Fibroblast of villous mesenchyme (primary cell): ENCODE results near the gene ATF5. TPM values are rescaled to one million over a fixed set of nuclear protein-coding genes. Genes with fewer than 3 reads are reported as not detected.

Source experiments
- DNase-seq: peaks from one replicate; pipeline ENCODE4 v3.0.0-alpha.2; 2010; ENCODE audit warnings: low read depth
- H3K4me3 ChIP-seq: 2 replicates; pipeline ENCODE4 v1.5.1; 2011; ENCODE audit warnings: low read depth, mild to moderate bottlenecking, low read length
- total RNA-seq: library from RNA; depleted of rRNA; stranded (reverse); fragments of >200 nt; gene quantifications from 2 replicates; pipeline ENCODE4 v1.2.3, GENCODE V29; 2012
- TF ChIP-seq, protein P1 (sequence below): IDR thresholded peaks from 2 replicates; pipeline ENCODE4 v1.5.1; 2012; ENCODE audit warnings: low read depth, mild to moderate bottlenecking, low read length; ENCODE audit not compliant: insufficient read depth

Gene ATF5
- total RNA-seq, 1 donor: 8.2 TPM

DNA sequence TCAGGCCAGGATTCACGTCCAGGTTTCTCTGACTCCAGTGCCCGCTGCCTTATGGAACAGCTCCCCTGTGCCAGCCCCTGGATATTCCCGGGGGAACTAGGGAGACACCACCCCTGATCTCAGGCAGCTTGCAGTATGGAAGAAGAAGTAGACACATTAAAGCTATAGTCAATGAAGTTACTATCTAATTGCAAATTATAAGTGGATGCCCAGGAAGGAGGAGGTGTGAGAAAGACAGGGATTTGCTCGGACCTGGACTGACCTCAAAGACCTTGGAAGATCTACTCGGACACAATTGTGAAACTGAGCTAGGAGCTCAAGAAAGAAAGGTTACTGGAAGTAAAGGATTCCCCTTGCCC, 21.6 kb downstream of the ATF5 start:
- TF ChIP-seq, protein P1, sequence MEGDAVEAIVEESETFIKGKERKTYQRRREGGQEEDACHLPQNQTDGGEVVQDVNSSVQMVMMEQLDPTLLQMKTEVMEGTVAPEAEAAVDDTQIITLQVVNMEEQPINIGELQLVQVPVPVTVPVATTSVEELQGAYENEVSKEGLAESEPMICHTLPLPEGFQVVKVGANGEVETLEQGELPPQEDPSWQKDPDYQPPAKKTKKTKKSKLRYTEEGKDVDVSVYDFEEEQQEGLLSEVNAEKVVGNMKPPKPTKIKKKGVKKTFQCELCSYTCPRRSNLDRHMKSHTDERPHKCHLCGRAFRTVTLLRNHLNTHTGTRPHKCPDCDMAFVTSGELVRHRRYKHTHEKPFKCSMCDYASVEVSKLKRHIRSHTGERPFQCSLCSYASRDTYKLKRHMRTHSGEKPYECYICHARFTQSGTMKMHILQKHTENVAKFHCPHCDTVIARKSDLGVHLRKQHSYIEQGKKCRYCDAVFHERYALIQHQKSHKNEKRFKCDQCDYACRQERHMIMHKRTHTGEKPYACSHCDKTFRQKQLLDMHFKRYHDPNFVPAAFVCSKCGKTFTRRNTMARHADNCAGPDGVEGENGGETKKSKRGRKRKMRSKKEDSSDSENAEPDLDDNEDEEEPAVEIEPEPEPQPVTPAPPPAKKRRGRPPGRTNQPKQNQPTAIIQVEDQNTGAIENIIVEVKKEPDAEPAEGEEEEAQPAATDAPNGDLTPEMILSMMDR: no peak
- no peak overlapping the region for H3K4me3 ChIP-seq
- no peak for DNase-seq

DNA sequence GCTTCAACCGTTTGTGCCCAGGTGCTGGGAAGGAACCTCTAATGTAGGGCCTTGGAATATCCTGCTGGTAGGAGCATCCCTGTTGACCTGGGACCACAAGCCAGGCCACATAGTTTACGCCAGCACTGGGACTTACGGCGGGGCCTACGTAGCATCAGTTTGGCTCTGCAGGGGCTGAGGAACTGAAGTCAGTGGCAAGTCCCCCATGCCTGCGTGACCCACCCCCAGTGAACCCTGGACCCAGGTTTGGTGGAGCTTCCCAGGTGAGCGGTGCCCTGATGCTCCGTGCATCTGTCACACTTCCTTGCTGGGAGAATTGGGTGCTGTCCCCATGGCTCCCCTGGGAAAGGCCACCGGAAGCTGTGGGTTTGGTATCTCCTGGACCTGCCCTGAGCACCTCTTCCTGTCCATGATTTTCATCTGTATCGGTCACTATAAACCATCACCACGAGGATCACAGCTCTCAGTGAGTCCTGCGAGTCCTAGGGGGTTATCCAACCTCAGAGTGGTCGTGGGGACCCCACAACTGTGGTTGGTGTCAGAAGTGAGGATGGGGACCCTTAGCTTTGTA, 22.0 kb downstream of the ATF5 start:
- DNase-seq: no peak
- TF ChIP-seq, protein P1: no peak

DNA sequence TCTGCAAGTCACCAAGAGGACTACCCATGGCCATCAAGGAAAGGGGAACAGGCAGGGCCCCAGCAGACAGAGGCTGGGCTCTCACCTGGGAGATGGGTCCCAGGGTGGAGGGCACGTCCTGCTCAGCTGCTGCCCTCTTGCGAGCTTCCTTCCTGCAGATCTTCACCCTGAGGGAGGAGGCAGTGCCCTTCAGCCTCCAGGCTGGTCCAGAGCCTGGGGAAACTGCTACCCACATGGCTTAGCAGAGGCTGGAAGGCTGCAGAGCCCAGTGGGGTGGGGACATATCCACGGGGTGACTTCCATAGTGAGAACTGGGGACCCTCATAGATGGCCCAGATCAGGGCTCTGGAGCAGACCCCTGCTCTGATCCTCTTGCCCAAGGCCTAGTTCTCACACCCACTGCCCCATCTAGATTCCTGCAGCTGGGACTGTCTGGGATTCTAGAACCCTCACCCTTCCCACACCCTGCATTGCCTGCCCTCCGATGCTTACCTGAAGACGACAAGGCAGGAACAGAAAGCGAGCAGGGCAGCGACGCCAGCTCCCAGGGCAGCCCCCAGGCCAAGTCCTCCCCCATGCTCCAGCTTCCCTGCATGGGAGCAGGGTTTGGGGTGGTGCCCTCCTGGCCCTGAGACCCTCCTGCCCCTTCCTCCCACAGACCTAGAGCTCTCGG, 22.9 kb downstream of the ATF5 start:
- H3K4me3 ChIP-seq: no peak overlapping the region
- TF ChIP-seq, protein P1: no peak
- no peak for DNase-seq

More for the DNA sequence above, 22.0 kb downstream of the ATF5 start:
- no peak overlapping the region for H3K4me3 ChIP-seq

DNA sequence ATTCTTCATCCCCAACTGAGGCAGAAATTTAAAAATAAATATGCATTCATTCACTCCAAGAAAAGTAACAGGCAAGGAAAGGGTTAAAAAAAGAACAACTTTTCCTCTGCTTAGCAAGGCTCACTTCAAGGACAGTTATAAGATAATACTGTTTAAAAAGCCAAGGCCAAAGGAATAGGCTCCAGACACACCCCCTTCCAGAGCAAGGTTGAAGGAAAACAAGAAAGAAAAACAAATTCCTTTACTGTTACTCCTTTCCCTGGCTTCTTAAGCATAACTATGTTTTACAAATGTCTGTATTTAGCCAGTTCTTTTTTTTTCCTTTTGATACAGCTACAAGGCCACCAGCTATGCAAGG, 23.5 kb downstream of the ATF5 start:
- peak; percentile 62 for DNase-seq
- TF ChIP-seq, protein P1: no peak

DNA sequence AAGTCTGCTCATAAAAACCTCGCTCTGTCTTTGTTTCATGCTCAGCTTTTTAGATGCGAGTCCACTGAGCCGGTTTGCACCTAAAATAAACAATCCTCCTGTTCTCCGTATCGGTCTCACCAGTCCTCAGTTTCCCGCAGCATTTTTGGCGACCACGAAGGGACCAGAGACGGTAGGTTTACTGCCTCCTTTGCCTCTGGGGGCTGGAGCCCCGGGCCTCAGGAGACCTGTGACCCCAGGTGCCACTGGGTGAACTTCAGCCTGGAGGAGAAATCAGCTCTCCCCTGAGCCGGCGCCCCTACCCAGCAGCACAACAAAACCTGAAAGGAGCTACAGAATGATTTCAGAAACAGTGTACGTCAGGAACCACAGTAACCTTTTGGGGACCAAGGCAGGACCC, 23.9 kb downstream of the ATF5 start:
- TF ChIP-seq, protein P1: no peak
- DNase-seq: no peak
- no peak overlapping the region for H3K4me3 ChIP-seq

More for the DNA sequence above, 23.5 kb downstream of the ATF5 start:
- H3K4me3 ChIP-seq: no peak overlapping the region

DNA sequence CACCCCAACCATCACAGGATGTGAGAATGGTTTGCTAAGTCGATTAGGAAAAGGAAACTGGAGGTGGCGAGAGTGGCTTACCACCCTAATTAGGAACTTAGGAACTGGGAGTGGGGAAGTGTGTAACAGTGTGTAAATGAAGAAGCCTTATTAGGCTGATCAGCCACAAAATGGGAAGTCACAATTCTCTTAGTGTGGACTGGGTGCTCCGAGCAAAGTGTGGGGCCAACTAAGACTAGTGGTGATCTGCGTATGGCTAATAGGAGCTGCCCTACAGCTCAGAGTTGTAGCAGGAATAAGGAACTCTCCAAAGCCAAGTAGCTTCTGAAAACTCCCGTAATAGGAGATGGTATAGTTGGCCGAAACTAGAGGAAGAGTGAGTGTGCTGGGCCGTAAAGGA, 24.4 kb downstream of the ATF5 start:
- TF ChIP-seq, protein P1: no peak
- H3K4me3 ChIP-seq: no peak overlapping the region
- no peak for DNase-seq

DNA sequence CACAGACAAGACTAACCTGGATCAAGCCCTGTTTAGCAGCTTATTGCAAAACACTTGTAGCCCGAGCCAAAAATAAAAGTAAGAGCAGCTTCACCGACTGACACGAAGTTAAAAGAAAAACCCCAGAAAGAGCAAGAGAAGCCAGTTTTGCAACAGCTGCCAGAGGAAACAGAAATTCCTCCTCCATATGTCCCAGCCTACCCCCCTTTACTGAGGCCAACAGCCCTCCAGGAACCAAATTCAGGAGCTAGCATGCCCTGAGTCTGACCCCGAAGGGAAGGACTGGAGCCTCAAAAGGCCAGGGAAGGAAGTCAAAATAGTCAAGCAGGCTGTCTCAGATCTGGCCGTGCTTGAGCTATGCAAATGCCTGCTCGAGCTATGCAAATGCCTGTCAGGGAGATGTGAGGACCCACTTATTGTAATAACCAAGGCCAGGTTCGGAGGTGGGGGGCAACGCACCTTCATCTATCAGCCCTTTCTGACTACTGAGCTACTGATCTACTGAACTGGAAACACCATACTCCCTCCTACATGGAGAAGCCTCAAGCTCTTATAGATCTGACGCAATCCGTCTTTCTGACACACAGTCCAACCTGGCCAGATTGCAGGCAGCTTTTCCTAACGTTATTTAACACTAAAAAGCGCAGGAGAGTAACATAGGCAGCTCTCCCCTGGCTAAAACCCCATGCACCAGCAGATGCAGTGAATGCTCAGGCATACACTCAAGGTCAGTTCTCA, 25.3 kb downstream of the ATF5 start:
- TF ChIP-seq, protein P1: no peak
- H3K4me3 ChIP-seq: no peak overlapping the region
- peak; percentile 82 for DNase-seq
